CD4-positive, alpha-beta T cell treated with Interleukin-15 for 1 hour (primary cell): ENCODE results near the gene ALOX15B.

ENCODE experiments used
- DNase-seq: peaks from one replicate; pipeline ENCODE4 v3.0.0-alpha.2; 2020

ALOX15B gene

GRCh38 chr17:8084250-8084649, 45.4 kb downstream of the ALOX15B start:
- no peak for DNase-seq

DNA sequence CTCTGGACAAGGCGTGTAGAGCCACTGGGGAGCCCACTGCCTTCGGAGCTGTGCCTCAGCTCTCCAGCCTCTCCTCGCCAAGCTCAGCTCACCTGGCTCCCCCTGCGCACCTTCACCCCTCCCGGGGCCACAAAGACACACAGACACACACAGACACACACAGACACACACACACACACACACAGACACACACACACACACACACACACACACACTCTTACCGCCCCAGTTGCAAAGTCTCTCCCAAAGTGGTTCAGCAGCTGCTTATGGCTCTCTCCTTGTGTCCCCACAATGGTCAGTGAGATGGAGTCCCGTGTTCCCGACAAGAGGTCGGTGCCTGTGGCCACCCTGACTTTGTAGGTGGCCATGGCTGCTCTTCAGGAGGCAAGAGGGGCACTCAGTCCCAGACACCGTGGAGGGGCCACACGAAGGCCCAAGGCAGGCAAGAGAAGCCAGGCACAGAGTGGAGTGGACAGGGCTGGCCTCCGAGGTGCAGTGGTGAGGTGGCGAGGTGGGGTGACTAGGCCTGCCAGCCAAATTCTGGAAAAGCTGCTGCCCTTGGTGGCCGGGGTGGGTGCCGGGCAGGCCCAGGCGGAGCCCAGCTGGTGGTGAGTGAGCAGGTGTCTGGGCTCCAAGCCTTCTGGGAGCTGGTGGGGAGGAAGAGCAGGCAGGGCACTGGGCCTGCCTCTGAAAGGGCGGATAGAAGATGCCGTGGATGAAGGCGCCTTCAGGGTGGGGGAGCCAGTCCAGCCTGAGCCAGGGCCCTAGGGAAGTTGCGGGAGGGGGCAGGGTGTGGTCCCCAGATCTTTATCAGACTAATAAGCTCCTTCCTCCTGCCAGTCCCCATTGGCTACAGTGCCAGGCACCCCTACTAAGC, 48.5 kb downstream of the ALOX15B start, which contains the start of gene ALOX12B:
TSS of gene ALOX12B (minus strand) at position 642 of the 877 bp plus-strand sequence. CDS start at position 368, 274 bp downstream.
- DNase-seq: no peak

DNA sequence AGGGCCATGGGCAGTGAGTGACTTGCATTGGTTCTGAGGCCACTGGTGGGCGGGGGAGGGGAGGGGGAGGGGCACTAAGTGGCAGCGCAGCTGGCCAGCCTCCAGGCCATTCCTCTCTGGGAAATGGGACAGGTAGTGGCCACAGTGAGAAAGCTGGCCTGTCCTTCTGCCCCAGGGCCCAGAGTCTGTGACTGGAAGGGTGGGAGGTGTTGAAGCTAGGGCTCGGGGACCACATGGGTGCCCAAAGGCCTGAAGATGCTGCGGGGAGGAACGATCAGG, 49.0 kb downstream of the ALOX15B start:
- no peak for DNase-seq

DNA sequence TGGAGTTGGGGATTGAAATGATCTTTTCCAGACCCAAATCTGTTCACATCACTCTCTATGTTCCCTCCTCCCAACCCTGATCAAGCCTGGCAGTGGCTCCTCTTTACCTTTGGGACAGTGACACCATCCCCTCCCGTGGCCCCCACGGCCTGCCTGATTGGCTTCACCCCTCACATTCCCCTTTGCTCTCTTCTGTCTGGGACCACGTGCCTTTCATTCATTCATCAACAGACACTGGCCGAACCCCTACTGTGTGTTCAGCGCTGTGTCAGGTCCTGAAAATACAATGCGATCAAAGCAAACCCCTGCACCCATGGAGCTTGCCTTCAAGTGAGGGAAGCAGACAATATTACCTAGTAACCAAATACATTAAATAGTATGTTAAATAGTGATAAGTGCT, 50.9 kb downstream of the ALOX15B start:
- no peak for DNase-seq

- peak; percentile 59 for DNase-seq
These were observed 52.3 kb downstream of the ALOX15B start for GRCh38 chr17:8091033-8091687.

GRCh38 chr17:8095361-8095760, 56.5 kb downstream of the ALOX15B start:
- DNase-seq: no peak

DNA sequence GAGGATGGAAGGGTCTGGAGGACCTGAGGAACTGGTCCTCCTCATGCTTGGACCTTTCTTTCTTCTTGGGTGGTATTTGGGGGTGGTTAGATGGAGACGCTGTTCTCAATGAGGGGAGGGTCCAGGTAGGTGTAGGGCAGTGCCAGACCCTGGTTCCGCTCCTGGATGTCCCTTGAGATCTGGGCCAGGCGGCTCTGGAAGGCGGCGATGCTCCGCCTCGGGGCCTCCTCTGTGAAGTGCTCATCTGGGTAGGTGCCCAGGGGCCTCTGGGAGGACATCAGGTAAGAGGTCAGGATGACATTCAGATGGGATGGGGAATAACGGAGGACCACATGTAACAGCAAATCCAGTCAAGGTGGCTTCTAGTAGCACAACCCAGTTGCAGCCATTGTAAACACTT, 57.7 kb downstream of the ALOX15B start:
- no peak for DNase-seq
